Inferior parietal cortex (tissue), 1 donor: ENCODE results near the gene USP17L10.
"Not testable (repeated sequence)": the region's sequence is repeated elsewhere in the genome, so short reads cannot be mapped to it uniquely, and the experiment has no call there.

ENCODE experiments used
- DNase-seq: peaks from one replicate; pipeline ENCODE4 v3.0.0-alpha.2; 2016; ENCODE audit errors: extremely low spot score

USP17L10 gene, protein sequence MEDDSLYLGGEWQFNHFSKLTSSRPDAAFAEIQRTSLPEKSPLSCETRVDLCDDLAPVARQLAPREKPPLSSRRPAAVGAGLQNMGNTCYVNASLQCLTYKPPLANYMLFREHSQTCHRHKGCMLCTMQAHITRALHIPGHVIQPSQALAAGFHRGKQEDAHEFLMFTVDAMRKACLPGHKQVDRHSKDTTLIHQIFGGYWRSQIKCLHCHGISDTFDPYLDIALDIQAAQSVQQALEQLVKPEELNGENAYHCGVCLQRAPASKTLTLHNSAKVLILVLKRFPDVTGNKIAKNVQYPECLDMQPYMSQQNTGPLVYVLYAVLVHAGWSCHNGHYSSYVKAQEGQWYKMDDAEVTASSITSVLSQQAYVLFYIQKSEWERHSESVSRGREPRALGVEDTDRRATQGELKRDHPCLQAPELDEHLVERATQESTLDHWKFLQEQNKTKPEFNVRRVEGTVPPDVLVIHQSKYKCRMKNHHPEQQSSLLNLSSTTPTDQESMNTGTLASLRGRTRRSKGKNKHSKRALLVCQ

DNA sequence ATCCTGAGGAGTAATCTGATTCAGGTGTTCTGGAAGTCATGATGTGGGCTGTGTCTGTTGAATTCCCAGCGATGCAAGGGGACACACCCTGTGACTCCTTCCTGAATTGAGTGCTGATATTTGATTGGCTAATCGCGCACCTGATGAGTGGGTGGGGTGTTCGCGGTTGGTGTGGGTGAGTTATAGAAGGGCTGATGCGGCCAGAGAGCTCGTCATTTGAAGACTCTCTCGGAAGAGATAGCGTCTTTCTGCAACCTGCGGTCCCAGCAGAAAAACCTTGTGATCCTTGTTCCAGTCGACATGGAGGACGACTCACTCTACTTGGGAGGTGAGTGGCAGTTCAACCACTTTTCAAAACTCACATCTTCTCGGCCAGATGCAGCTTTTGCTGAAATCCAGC, at the start of gene USP17L10:
Gene USP17L10, plus strand, starts transcription at position 301 of the 400 bp plus-strand sequence. Its CDS starts 0 bp downstream, at position 301.
- DNase-seq: not testable (repeated sequence)

DNA sequence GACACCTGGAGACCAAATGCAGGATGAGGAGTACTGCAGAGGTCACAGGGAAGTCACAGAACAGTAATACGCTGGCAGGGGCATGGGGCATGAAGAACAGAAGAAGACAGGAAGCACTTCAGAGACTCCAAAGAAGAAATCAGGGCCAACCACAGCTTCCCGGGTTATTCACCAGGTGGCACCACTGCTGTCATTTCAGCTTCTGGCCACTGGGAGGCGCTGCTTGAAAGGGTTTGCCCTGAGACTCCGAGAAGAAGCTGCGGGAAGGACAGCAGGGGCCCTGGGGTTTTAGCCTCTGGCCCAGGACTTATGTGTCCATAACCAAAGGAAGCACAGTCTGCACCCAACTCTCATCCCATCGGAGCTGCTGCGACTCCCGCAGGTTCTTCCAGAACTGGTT, 44.5 kb upstream of the USP17L10 start:
- not testable (repeated sequence) for DNase-seq

DNA sequence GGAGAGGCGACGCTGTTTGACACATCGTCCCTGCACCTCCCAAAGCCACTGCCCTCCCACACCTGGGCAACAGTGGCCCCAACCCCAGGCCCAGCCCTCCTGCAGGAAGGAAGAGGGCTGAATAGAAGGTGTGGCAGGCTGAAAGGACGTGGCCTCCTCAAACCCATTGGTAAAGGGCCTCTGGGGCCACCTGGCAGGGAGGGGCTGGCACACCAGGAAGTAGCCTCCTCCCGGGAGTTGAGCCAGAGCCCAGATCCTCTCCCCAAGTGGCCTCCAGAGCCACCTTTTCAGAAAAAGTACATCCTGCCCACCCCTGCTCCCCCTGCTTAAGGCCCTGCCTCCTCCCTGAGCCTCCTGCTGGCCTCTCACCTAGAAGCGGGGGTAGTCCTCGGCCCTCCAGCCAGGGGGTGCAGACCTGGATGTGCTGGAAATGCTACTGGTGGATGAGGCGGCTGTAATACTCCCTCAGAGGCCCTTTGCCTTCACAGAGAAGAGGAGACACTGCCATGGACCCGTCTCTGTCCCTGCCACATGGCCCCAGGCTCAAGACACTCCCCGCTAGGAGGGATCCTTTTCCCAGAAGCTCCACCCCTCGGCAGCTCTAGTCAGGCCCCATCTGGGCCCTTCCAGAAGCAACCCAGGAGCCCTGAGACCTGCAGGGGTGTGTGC, 40.5 kb upstream of the USP17L10 start, which contains the start of gene FAM90A26:
Gene FAM90A26, plus strand, starts transcription at position 619 of the 669 bp plus-strand sequence. CDS start 2,764 bp downstream, outside the sequence.
- DNase-seq: not testable (repeated sequence)

DNA sequence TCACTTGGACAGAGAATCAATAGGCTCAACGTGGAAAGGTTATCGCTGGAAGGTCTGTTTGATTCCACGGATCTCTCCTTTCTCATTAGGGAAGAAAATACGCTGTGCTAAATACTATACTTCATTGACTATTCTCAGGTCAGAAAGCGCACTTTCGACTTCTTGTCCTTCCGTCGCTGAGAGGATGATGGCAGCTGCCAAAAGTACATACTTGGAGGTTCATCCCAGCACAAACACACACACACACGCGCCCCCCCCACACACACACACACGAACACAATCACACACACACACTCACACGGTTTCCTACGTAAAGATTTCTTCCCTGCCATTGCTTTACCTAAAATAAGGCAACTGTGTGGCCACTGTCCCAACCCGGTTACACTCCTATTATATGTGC, 4.2 kb downstream of the USP17L10 start:
- not testable (repeated sequence) for DNase-seq

DNA sequence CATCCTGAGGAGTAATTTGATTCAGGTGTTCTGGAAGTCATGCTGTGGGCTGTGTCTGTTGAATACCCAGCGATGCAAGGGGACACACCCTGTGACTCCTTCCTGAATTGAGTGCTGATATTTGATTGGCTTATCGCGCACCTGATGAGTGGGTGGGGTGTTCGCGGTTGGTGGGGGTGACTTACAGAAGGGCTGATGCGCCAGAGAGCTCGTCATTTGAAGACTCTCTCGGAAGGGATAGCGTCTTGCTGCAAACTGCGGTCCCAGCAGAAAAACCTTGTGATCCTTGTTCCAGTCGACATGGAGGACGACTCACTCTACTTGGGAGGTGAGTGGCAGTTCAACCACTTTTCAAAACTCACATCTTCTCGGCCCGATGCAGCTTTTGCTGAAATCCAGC, 4.6 kb downstream of the USP17L10 start, which contains the start of gene USP17L11:
Gene USP17L11, plus strand, starts transcription at position 301 of the 400 bp plus-strand sequence. Its CDS starts 0 bp downstream, at position 301.
- not testable (repeated sequence) for DNase-seq

DNA sequence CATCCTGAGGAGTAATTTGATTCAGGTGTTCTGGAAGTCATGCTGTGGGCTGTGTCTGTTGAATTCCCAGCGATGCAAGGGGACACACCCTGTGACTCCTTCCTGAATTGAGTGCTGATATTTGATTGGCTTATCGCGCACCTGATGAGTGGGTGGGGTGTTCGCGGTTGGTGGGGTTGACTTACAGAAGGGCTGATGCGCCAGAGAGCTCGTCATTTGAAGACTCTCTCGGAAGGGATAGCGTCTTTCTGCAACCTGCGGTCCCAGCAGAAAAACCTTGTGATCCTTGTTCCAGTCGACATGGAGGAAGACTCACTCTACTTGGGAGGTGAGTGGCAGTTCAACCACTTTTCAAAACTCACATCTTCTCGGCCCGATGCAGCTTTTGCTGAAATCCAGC, 9.4 kb downstream of the USP17L10 start, which contains the start of gene USP17L12:
Gene USP17L12, plus strand, starts transcription at position 301 of the 400 bp plus-strand sequence. Its CDS starts 0 bp downstream, at position 301.
- not testable (repeated sequence) for DNase-seq

DNA sequence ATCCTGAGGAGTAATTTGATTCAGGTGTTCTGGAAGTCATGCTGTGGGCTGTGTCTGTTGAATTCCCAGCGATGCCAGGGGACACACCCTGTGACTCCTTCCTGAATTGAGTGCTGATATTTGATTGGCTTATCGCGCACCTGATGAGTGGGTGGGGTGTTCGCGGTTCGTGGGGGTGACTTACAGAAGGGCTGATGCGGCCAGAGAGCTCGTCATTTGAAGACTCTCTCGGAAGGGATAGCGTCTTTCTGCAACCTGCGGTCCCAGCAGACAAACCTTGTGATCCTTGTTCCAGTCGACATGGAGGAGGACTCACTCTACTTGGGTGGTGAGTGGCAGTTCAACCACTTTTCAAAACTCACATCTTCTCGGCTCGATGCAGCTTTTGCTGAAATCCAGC, 14.1 kb downstream of the USP17L10 start, which contains the start of gene USP17L13:
Gene USP17L13, plus strand, starts transcription at position 301 of the 400 bp plus-strand sequence. Its CDS starts 0 bp downstream, at position 301.
- DNase-seq: not testable (repeated sequence)

DNA sequence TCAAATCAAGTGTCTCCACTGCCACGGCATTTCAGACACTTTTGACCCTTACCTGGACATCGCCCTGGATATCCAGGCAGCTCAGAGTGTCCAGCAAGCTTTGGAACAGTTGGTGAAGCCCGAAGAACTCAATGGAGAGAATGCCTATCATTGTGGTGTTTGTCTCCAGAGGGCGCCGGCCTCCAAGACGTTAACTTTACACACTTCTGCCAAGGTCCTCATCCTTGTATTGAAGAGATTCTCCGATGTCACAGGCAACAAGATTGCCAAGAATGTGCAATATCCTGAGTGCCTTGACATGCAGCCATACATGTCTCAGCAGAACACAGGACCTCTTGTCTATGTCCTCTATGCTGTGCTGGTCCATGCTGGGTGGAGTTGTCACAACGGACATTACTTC, 19.8 kb downstream of the USP17L10 start:
- DNase-seq: not testable (repeated sequence)

DNA sequence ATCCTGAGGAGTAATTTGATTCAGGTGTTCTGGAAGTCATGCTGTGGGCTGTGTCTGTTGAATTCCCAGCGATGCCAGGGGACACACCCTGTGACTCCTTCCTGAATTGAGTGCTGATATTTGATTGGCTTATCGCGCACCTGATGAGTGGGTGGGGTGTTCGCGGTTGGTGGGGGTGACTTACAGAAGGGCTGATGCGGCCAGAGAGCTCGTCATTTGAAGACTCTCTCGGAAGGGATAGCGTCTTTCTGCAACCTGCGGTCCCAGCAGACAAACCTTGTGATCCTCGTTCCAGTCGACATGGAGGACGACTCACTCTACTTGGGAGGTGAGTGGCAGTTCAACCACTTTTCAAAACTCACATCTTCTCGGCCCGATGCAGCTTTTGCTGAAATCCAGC, 23.6 kb downstream of the USP17L10 start, which contains the start of gene USP17L15:
Gene USP17L15, plus strand, starts transcription at position 301 of the 400 bp plus-strand sequence. Its CDS starts 0 bp downstream, at position 301.
- DNase-seq: not testable (repeated sequence)

DNA sequence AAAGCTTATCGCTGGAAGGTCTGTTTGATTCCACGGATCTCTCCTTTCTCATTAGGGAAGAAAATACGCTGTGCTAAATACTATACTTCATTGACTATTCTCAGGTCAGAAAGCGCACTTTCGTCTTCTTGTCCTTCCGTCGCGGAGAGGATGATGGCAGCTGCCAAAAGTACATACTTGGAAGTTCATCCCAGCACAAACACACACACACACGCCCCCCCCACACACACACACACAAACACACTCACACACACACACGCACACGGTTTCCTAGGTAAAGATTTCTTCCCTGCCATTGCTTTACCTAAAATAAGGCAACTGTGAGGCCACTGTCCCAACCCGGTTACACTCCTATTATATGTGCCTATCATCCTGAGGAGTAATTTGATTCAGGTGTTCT, 28.0 kb downstream of the USP17L10 start:
- DNase-seq: not testable (repeated sequence)

DNA sequence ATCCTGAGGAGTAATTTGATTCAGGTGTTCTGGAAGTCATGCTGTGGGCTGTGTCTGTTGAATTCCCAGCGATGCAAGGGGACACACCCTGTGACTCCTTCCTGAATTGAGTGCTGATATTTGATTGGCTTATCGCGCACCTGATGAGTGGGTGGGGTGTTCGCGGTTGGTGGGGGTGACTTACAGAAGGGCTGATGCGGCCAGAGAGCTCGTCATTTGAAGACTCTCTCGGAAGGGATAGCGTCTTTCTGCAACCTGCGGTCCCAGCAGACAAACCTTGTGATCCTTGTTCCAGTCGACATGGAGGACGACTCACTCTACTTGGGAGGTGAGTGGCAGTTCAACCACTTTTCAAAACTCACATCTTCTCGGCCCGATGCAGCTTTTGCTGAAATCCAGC, 33.1 kb downstream of the USP17L10 start, which contains the start of gene USP17L17:
Gene USP17L17, plus strand, starts transcription at position 301 of the 400 bp plus-strand sequence. Its CDS starts 0 bp downstream, at position 301.
- DNase-seq: not testable (repeated sequence)

DNA sequence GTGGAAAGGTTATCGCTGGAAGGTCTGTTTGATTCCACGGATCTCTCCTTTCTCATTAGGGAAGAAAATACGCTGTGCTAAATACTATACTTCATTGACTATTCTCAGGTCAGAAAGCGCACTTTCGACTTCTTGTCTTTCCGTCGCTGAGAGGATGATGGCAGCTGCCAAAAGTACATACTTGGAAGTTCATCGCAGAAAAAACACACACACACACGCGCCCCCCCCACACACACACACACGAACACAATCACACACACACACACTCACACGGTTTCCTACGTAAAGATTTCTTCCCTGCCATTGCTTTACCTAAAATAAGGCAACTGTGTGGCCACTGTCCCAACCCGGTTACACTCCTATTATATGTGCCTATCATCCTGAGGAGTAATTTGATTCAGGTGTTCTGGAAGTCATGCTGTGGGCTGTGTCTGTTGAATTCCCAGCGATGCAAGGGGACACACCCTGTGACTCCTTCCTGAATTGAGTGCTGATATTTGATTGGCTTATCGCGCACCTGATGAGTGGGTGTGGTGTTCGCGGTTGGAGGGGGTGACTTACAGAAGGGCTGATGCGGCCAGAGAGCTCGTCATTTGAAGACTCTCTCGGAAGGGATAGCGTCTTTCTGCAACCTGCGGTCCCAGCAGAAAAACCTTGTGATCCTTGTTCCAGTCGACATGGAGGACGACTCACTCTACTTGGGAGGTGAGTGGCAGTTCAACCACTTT, 37.7 kb downstream of the USP17L10 start, which contains the start of gene USP17L18:
Gene USP17L18, plus strand, starts transcription at position 678 of the 728 bp plus-strand sequence. Its CDS starts 0 bp downstream, at position 678.
- not testable (repeated sequence) for DNase-seq

DNA sequence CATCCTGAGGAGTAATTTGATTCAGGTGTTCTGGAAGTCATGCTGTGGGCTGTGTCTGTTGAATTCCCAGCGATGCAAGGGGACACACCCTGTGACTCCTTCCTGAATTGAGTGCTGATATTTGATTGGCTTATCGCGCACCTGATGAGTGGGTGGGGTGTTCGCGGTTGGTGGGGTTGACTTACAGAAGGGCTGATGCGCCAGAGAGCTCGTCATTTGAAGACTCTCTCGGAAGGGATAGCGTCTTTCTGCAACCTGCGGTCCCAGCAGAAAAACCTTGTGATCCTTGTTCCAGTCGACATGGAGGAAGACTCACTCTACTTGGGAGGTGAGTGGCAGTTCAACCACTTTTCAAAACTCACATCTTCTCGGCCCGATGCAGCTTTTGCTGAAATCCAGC, 42.6 kb downstream of the USP17L10 start, which contains the start of gene USP17L19:
Gene USP17L19, plus strand, starts transcription at position 301 of the 400 bp plus-strand sequence. Its CDS starts 0 bp downstream, at position 301.
- DNase-seq: not testable (repeated sequence)

DNA sequence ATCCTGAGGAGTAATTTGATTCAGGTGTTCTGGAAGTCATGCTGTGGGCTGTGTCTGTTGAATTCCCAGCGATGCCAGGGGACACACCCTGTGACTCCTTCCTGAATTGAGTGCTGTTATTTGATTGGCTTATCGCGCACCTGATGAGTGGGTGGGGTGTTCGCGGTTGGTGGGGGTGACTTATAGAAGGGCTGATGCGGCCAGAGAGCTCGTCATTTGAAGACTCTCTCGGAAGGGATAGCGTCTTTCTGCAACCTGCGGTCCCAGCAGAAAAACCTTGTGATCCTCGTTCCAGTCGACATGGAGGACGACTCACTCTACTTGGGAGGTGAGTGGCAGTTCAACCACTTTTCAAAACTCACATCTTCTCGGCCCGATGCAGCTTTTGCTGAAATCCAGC, 47.4 kb downstream of the USP17L10 start, which contains the start of gene USP17L20:
Gene USP17L20, plus strand, starts transcription at position 301 of the 400 bp plus-strand sequence. Its CDS starts 0 bp downstream, at position 301.
- DNase-seq: not testable (repeated sequence)
